ENCODE data around the gene BCR.

Gene BCR

GRCh38 chr22:23279781-23280180 lies 99.5 kb downstream of the BCR start:
- no peak for TF ChIP-seq CTCF (IDR thresholded peaks at IDR 0.05; ENCODE audit: borderline replicate concordance, control extremely low read depth, extremely low read depth, insufficient read depth, missing control alignments)
- in situ Hi-C loops (cut with MboI; ENCODE audit: low sequenced_read_pairs, unreplicated experiment) = loop anchor here (5.0 to 10.0 kb wide), 2 partner anchors 102 to 315 kb away; no protein-coding TSS in a partner anchor
- no peak for DNase-seq (ENCODE audit: low spot score)

- in situ Hi-C loops (cut with MboI; ENCODE audit: low sequenced_read_pairs, unreplicated experiment) = no loop called here
- no peak for TF ChIP-seq CTCF (IDR thresholded peaks at IDR 0.05; ENCODE audit: borderline replicate concordance, control extremely low read depth, extremely low read depth, insufficient read depth, missing control alignments)
- no peak for DNase-seq (ENCODE audit: low spot score)
Observed at GRCh38 chr22:23280356-23281052, 100.2 kb downstream of the BCR start.

- in situ Hi-C loops (cut with MboI; ENCODE audit: low sequenced_read_pairs, unreplicated experiment) = no loop called here
- no peak for DNase-seq (ENCODE audit: low spot score)
- no peak for TF ChIP-seq CTCF (IDR thresholded peaks at IDR 0.05; ENCODE audit: borderline replicate concordance, control extremely low read depth, extremely low read depth, insufficient read depth, missing control alignments)
Observed at GRCh38 chr22:23281053-23281405, 100.7 kb downstream of the BCR start.

- in situ Hi-C loops (cut with MboI; ENCODE audit: low sequenced_read_pairs, unreplicated experiment) = no loop called here
- peak; percentile 87 for TF ChIP-seq CTCF (IDR thresholded peaks at IDR 0.05; ENCODE audit: borderline replicate concordance, control extremely low read depth, extremely low read depth, insufficient read depth, missing control alignments)
- peak; percentile 94 for DNase-seq (ENCODE audit: low spot score)
Observed at GRCh38 chr22:23281406-23282088, 101.2 kb downstream of the BCR start.

- DNase-seq (ENCODE audit: low spot score) = no peak
- in situ Hi-C loops (cut with MboI; ENCODE audit: low sequenced_read_pairs, unreplicated experiment) = no loop called here
- TF ChIP-seq CTCF (IDR thresholded peaks at IDR 0.05; ENCODE audit: borderline replicate concordance, control extremely low read depth, extremely low read depth, insufficient read depth, missing control alignments) = no peak
Observed at GRCh38 chr22:23282089-23282501, 101.8 kb downstream of the BCR start.

- no peak for TF ChIP-seq CTCF (IDR thresholded peaks at IDR 0.05; ENCODE audit: borderline replicate concordance, control extremely low read depth, extremely low read depth, insufficient read depth, missing control alignments)
- in situ Hi-C loops (cut with MboI; ENCODE audit: low sequenced_read_pairs, unreplicated experiment) = no loop called here
- DNase-seq (ENCODE audit: low spot score) = no peak
Observed at GRCh38 chr22:23282516-23282915, 102.2 kb downstream of the BCR start.

Data from GM13976 (cell line).